Tibial nerve (tissue), 4 donors: Measurements from ENCODE around the gene CACNA1B.

ENCODE experiments used
- CTCF ChIP-seq, 5 experiments: fragments of 200-600 bp in 3 of 5; fragments of 450-650 bp in 2 of 5; sonication (generic) in 3 of 5; IDR thresholded peaks; one replicate each; pipeline ENCODE4 v1.5.1; 2016 to 2019; ENCODE audit warnings: antibody characterized with exemption in 5 of 5, mild to moderate bottlenecking in 3 of 5, moderate library complexity in 2 of 5
- EP300 ChIP-seq, 2 donors: sonication (generic); formaldehyde crosslinking; IDR thresholded peaks; one replicate each; pipeline ENCODE4 v1.6.1; 2017; ENCODE audit warnings: antibody characterized with exemption in 2 of 2, mild to moderate bottlenecking in 1 of 2
- POLR2A ChIP-seq, 2 donors: fragments of 450-650 bp; IDR thresholded peaks; one replicate each; pipeline ENCODE4 v1.6.1; 2017; ENCODE audit warnings: antibody characterized with exemption in 2 of 2, mild to moderate bottlenecking in 2 of 2, moderate library complexity in 2 of 2

- TF ChIP-seq POLR2A (IDR thresholded peaks at IDR 0.05): no peak
- TF ChIP-seq CTCF (IDR thresholded peaks at IDR 0.05): no peak
- no peak for TF ChIP-seq EP300 (IDR thresholded peaks at IDR 0.05)
Observed at GRCh38 chr9:138057726-138058125, 180.1 kb downstream of the CACNA1B start.
